COLO668 (cell line): ENCODE results near the gene FTCD.
A peak's percentile ranks its signal among the peaks of the same experiment; 100 is the strongest.

Experiments used
- DNase-seq: peaks from one replicate; lab custom pipeline; 2025; ENCODE audit not compliant: unreplicated experiment; lab: John Stamatoyannopoulos, UW

FTCD gene

GRCh38 chr21:46154155-46154954 lies 1.0 kb downstream of the FTCD start:
- DNase-seq = no peak

- DNase-seq = peak; percentile 60
These were observed 1.9 kb downstream of the FTCD start for GRCh38 chr21:46153247-46154154.

GRCh38 chr21:46152927-46153246 lies 2.5 kb downstream of the FTCD start:
- DNase-seq = no peak

GRCh38 chr21:46151989-46152926 lies 3.1 kb downstream of the FTCD start:
- no peak for DNase-seq

- DNase-seq = no peak
These were observed 4.0 kb downstream of the FTCD start for GRCh38 chr21:46151261-46151988.

- no peak for DNase-seq
These were observed 4.8 kb downstream of the FTCD start for GRCh38 chr21:46150491-46151121.

GRCh38 chr21:46150073-46150472 lies 5.3 kb downstream of the FTCD start:
- no peak for DNase-seq

GRCh38 chr21:46149205-46149901 lies 6.0 kb downstream of the FTCD start:
- DNase-seq = no peak

- no peak for DNase-seq
These were observed 7.3 kb downstream of the FTCD start for GRCh38 chr21:46148106-46148505.

GRCh38 chr21:46147429-46147828 lies 8.0 kb downstream of the FTCD start:
- DNase-seq = peak; percentile 78

GRCh38 chr21:46146856-46147255 lies 8.5 kb downstream of the FTCD start:
- DNase-seq = no peak

GRCh38 chr21:46145840-46146691 lies 9.3 kb downstream of the FTCD start:
- no peak for DNase-seq

- DNase-seq = no peak
These were observed 10.1 kb downstream of the FTCD start for GRCh38 chr21:46145159-46145839.

- no peak for DNase-seq
These were observed 10.8 kb downstream of the FTCD start for GRCh38 chr21:46144464-46145070.

GRCh38 chr21:46142582-46143473 lies 12.6 kb downstream of the FTCD start:
- DNase-seq = no peak

GRCh38 chr21:46141767-46142581 lies 13.4 kb downstream of the FTCD start:
- DNase-seq = no peak
